ENCODE measurements around the gene EEF1E1.

GRCh38 chr6:8110725-8111124, 8.4 kb upstream of the EEF1E1 start:
- TF ChIP-seq, protein P1, sequence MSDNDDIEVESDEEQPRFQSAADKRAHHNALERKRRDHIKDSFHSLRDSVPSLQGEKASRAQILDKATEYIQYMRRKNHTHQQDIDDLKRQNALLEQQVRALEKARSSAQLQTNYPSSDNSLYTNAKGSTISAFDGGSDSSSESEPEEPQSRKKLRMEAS (IDR thresholded peaks at IDR 0.05), result no peak
- TF ChIP-seq, protein P2, sequence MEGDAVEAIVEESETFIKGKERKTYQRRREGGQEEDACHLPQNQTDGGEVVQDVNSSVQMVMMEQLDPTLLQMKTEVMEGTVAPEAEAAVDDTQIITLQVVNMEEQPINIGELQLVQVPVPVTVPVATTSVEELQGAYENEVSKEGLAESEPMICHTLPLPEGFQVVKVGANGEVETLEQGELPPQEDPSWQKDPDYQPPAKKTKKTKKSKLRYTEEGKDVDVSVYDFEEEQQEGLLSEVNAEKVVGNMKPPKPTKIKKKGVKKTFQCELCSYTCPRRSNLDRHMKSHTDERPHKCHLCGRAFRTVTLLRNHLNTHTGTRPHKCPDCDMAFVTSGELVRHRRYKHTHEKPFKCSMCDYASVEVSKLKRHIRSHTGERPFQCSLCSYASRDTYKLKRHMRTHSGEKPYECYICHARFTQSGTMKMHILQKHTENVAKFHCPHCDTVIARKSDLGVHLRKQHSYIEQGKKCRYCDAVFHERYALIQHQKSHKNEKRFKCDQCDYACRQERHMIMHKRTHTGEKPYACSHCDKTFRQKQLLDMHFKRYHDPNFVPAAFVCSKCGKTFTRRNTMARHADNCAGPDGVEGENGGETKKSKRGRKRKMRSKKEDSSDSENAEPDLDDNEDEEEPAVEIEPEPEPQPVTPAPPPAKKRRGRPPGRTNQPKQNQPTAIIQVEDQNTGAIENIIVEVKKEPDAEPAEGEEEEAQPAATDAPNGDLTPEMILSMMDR (IDR thresholded peaks at IDR 0.05; ENCODE audit: low read depth, low read length, missing input control), result no peak
- TF ChIP-seq RAD21 (IDR thresholded peaks at IDR 0.05) (no peak), FOXA1 (IDR thresholded peaks at IDR 0.05) (no peak), TAF1 (conservative IDR thresholded peaks at IDR 0.05) (no peak), REST (IDR thresholded peaks at IDR 0.05) (no peak), RXRA (IDR thresholded peaks at IDR 0.05) (peak in 1 of 2 donors; percentile 32), GABPA (IDR thresholded peaks at IDR 0.05 in 1 of 2, conservative IDR thresholded peaks at IDR 0.05 in 1 of 2) (no peak), JUND (IDR thresholded peaks at IDR 0.05) (peak in 1 of 2 donors; percentile 31), YY1 (IDR thresholded peaks at IDR 0.05) (no peak), SP1 (IDR thresholded peaks at IDR 0.05) (peak; percentile 12)
- TF ChIP-seq, protein P3, sequence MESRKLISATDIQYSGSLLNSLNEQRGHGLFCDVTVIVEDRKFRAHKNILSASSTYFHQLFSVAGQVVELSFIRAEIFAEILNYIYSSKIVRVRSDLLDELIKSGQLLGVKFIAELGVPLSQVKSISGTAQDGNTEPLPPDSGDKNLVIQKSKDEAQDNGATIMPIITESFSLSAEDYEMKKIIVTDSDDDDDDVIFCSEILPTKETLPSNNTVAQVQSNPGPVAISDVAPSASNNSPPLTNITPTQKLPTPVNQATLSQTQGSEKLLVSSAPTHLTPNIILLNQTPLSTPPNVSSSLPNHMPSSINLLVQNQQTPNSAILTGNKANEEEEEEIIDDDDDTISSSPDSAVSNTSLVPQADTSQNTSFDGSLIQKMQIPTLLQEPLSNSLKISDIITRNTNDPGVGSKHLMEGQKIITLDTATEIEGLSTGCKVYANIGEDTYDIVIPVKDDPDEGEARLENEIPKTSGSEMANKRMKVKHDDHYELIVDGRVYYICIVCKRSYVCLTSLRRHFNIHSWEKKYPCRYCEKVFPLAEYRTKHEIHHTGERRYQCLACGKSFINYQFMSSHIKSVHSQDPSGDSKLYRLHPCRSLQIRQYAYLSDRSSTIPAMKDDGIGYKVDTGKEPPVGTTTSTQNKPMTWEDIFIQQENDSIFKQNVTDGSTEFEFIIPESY (IDR thresholded peaks at IDR 0.05), result no peak

All from liver (tissue), 3 donors.